Activated CD8-positive, alpha-beta memory T cell treated with anti-CD3 and anti-CD28 coated beads, Interleukin-2, amount 50 U/mL, for 24 hours (primary cell): ENCODE results near the gene GALNT2.

Experiments used
- DNase-seq: peaks from one replicate; pipeline ENCODE4 v3.0.0-alpha.2; 2020; ENCODE audit errors: extremely low read depth

GALNT2 gene

DNA sequence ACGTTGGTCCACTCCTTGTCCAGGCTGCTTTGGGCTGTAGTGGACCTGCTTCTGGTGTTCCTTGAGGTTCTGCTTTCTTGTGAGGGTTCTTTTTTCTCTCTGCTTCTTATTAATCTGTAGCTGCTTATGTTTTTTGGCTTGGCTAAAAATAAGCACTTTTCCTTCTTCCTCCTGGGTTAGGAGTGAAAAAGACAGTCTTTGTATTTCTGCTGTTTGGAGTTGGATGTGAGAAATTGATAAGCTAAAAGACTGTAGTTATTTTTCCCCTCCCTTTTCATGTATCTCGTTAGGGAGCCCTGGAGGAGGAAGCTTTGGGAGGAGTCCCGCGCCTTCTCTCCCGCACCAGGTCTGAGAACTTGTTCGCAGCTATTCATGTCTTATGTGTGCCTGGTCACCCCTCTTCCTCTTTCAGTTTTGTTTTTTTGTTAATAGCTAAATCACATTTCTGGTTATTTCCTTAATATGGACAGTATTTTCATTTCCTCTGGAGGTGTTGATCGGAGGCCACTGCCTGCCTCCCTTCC, 79.0 kb downstream of the GALNT2 start:
- DNase-seq = no peak

GRCh38 chr1:230146709-230147108, 79.7 kb downstream of the GALNT2 start:
- no peak for DNase-seq

- no peak for DNase-seq
Observed at GRCh38 chr1:230147253-230148125, 80.5 kb downstream of the GALNT2 start.

- no peak for DNase-seq
Observed at GRCh38 chr1:230148126-230148652, 81.2 kb downstream of the GALNT2 start.

- no peak for DNase-seq
Observed at GRCh38 chr1:230148768-230149469, 81.9 kb downstream of the GALNT2 start.

- DNase-seq = no peak
Observed at GRCh38 chr1:230149751-230150584, 82.9 kb downstream of the GALNT2 start.

- DNase-seq = no peak
Observed at GRCh38 chr1:230150615-230151014, 83.6 kb downstream of the GALNT2 start.

GRCh38 chr1:230151924-230152468, 85.0 kb downstream of the GALNT2 start:
- DNase-seq = no peak

- DNase-seq = no peak
Observed at GRCh38 chr1:230152999-230153398, 86.0 kb downstream of the GALNT2 start.

DNA sequence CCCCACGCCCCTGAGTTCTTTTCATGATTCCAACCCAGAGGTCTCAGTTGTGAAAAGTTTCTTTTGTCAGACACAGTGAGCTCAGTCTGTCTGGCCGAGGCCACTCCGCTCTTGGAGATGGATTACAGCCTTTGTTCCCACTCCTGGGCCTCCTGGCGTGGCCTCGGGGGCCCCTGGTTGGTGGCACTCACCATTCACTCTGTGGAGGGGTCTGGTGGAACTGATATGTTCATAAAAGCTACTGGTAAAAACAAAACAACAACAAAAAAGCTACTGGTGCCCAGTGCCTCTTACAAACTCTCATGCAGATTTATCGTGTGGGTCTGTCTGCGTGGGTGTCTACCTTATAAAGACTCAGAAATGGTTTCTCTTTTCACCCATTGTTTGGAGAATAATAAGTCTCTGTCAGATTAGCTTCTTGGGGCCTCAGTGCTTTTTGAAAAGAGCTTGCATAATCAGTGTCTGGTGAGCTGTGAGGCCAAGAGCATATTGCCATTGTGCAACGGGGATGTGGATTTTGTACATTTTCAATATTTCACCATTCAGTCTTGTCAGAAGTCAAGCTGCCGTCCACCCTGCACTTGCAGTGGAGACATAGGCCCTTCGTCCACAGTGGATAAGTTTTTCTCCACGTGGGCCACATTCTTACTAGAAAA, 86.7 kb downstream of the GALNT2 start:
- DNase-seq = no peak

DNA sequence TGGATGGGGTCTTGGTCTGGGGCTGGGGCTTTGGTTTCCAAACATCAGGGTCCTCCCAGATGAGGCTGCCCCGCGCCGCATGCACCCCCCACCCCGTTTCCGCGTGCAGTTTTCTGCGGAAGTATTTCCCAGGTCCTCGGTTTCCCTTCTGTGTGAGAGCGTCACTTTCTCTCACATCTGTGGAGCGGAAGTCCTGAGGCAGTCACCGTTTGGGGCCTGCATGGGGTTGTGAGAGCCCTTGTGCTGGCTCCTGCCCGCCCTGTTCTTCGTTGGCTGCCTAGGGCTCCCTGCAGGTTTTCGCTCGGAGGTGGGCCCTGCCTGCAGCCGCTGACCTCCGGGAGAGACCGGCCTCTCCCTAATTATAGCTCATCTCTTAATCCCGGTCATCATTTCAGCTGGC, 88.0 kb downstream of the GALNT2 start:
- DNase-seq = no peak

DNA sequence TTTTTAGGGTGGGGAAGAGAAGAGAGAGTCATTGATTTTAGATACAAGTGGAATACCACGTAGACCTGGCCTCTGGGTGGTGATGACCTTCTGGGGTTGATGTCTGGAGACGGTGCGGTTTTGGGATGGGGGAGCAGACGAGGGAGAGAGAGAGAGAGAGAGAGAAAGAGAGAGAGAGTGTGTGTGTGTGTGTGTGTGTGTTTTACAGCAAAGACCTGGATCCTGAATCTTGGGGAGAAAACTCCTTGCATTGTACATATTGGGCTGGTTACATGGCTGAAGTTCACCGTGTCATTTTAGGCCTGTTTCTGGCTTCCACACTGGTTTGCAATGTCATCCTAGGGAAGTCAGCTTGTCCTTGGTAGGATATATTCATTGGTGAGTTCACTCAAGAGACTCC, 89.0 kb downstream of the GALNT2 start:
- no peak for DNase-seq

DNA sequence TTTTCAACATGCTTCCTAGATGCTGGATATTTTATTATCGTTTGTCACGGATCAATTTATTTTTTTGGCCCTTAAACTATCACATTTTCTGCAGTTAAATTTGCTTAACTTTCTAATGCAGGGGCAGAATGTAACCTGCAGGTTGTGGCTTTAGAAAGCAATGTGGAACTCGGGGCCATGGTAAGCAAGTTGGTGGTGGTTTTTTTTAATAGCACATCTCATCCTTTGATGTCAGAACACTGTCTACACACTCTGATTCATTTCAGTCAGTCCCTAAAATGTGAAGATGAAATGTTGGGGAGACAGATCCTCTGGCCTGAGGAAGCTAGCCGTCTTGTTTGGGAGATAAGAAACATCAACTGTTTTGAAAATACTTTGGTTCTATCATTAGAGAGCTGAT, 89.5 kb downstream of the GALNT2 start:
- no peak for DNase-seq

GRCh38 chr1:230157420-230158390, 90.7 kb downstream of the GALNT2 start:
- no peak for DNase-seq

- DNase-seq = no peak
Observed at GRCh38 chr1:230158415-230159291, 91.6 kb downstream of the GALNT2 start.

DNA sequence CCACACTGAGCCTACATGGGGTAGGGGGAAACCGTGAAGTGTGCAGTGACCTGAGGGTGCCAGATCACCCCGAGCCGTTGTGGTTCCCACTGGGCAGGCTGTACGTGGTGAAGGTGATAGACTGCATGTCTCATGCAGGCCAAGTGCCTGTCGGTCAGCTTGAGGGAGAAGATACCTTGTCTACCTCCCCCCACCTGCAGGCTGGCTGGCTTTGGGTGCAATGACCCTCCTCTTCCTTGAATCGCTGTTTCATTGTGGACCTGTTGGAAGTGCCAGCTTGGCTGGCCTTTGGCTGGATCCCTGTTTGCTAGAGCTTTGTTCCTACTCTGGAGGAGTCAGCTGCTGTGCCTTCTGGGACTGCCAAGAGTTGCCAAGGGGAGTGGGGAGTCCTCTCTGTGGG, 92.5 kb downstream of the GALNT2 start:
- DNase-seq = no peak

DNA sequence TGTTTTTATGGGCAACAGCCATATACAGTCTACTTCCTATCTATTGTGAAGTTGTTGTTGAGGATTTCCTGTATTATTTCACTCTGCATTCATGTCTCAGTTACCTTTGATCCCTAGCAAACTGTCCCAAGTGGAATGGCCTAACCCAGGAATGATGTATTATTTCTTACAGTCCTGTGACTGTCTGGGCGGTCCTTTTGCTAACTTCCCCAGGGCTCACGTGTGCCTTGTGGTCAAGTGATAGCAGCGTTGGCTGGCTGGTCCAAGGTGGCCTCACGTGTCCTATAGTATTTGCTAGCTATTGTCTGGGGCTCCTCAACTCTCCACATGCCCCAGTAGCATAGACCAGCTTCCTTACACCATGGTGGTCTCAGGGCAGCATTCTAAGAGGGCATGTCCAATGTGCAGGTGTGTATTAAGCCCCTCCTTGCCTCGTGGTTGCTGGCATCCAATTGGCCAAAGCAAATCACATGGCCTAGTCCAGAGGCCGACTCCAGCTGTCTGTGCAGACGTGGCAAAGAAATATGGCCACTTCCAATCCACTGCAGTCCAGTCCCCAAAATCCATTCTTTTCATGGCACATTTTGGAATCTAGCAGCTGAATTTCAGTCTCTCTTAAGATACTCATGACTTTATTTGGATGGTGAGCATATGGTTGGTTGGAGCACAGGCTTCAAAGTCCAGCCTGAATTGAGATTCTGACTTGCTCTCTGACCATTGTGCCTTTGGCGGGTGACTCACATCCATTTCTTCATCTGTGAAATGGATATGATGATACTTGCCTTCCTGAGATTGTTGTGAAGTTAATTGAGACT, 94.1 kb downstream of the GALNT2 start:
- DNase-seq = no peak

GRCh38 chr1:230163205-230163604, 96.2 kb downstream of the GALNT2 start:
- DNase-seq = no peak
